ENCODE measurements around the gene ARHGAP19.
A peak's percentile ranks its signal among the peaks of the same experiment; 100 is the strongest.

Gene ARHGAP19

DNA sequence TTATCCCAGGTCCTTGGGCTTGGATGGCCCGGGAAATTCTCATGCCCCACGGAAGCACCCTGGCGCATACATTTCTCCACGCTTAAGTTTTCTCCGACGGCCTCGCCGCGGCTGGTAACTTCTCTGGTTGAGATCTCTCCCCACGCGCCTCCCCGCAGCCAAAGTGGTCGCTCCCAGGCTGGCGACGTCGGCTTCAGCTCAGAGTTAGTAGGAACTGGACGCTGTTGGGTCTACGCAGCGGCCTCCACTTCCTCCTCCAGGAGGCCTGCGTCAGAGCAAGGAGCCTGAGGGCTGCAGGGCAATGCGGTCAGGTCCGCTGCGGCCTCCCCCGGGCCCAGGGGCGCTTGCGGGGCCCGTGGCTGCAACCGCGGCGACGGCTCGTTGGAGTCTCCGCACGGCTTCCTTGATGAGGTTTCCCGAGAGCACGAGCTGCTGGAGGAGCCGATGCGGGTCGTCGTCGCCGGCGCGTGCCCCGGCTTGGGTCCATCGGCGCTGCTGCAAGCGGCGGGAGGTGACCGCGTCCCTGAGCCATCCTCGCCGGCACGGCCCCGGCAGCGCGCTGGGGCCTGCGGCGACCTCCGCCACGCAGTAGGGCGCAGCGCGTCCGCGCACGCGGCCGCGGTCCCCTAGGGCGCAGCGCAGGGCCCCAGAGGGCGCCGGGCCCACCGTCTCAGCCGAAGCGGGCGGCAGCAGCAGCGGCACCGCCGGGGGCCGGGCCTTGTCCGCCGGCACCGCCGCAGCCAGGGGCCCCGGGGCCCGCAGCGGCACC is 41.3 kb upstream of the ARHGAP19 start:
- Histone ChIP-seq H3K36me3 (ENCODE audit: control insufficient read depth in 2 of 2, insufficient read depth in 1 of 2, low read length in 2 of 2) (peaks cover 3 to 12% of the 10 kb centered on the region in 2 experiments; a peak in 2 of 3 replicates), H3K27ac (ENCODE audit: extremely low read depth, low read depth, low read length) (peak overlapping the region; percentile 99; the same call in 1 of the 2 replicates), H3K4me3 (ENCODE audit: low read depth, low read length) (peak overlapping the region; percentile 66), H3K9me3 (ENCODE audit: control insufficient read depth, insufficient read depth, low read depth, low read length) (no peaks in the 10 kb centered on the region), H3K4me1 (ENCODE audit: control insufficient read depth, insufficient read depth, low read length) (peaks cover 25% of the 10 kb centered on the region)
- peak; percentile 32; the same call in 1 of the 2 replicates for TF ChIP-seq ZBTB17 (tag by site-specific recombination; IDR thresholded peaks at IDR 0.05)
- 0 out of 2 replicates have a peak, but pooled peaks have one; percentile 15 for TF ChIP-seq GLIS1 (tag by site-specific recombination; IDR thresholded peaks at IDR 0.05)
- peak; percentile 49; the same call in 1 of the 2 replicates for TF ChIP-seq ZNF629 (tag by site-specific recombination; IDR thresholded peaks at IDR 0.05)
- TF ChIP-seq ZNF600 (tag by site-specific recombination; IDR thresholded peaks at IDR 0.05), result peak; percentile 35; the same call in 1 of the 2 replicates
- TF ChIP-seq BCL11A (tag by site-specific recombination; IDR thresholded peaks at IDR 0.05; ENCODE audit: low read depth), result no peak
- peak; percentile 6; the same call in 1 of the 2 replicates for TF ChIP-seq CTCF (tag by site-specific recombination; IDR thresholded peaks at IDR 0.05)
- TF ChIP-seq ZNF514 (tag by site-specific recombination; IDR thresholded peaks at IDR 0.05), result no peak
- TF ChIP-seq ZIC2 (tag by site-specific recombination; IDR thresholded peaks at IDR 0.05), result peak; percentile 69
- no peak for TF ChIP-seq YY2 (tag by site-specific recombination; IDR thresholded peaks at IDR 0.05)
- no peak for TF ChIP-seq KLF1 (tag by site-specific recombination; IDR thresholded peaks at IDR 0.05)
- TF ChIP-seq ZBTB8A (tag by site-specific recombination; IDR thresholded peaks at IDR 0.05), result peak; percentile 44
- TF ChIP-seq ZBTB26 (tag by site-specific recombination; optimal IDR thresholded peaks at IDR 0.05), result peak; percentile 58
- peak; percentile 84; the same call in 1 of the 2 replicates for TF ChIP-seq ZBTB7A (tag by site-specific recombination; IDR thresholded peaks at IDR 0.05; ENCODE audit: low read depth)
- TF ChIP-seq ZNF335 (tag by site-specific recombination; conservative IDR thresholded peaks at IDR 0.05), result peak; percentile 37; the same call in 1 of the 2 replicates
- TF ChIP-seq ZNF837 (tag by site-specific recombination; IDR thresholded peaks at IDR 0.05), result 0 out of 2 replicates have a peak, but pooled peaks have one; percentile 69
- TF ChIP-seq EGR2 (tag by site-specific recombination; IDR thresholded peaks at IDR 0.05; ENCODE audit: low read depth), result 0 out of 2 replicates have a peak, but pooled peaks have one; percentile 3
- peak; percentile 35 for TF ChIP-seq ZNF341 (tag by site-specific recombination; IDR thresholded peaks at IDR 0.05; ENCODE audit: low read depth)
- TF ChIP-seq, protein P1, sequence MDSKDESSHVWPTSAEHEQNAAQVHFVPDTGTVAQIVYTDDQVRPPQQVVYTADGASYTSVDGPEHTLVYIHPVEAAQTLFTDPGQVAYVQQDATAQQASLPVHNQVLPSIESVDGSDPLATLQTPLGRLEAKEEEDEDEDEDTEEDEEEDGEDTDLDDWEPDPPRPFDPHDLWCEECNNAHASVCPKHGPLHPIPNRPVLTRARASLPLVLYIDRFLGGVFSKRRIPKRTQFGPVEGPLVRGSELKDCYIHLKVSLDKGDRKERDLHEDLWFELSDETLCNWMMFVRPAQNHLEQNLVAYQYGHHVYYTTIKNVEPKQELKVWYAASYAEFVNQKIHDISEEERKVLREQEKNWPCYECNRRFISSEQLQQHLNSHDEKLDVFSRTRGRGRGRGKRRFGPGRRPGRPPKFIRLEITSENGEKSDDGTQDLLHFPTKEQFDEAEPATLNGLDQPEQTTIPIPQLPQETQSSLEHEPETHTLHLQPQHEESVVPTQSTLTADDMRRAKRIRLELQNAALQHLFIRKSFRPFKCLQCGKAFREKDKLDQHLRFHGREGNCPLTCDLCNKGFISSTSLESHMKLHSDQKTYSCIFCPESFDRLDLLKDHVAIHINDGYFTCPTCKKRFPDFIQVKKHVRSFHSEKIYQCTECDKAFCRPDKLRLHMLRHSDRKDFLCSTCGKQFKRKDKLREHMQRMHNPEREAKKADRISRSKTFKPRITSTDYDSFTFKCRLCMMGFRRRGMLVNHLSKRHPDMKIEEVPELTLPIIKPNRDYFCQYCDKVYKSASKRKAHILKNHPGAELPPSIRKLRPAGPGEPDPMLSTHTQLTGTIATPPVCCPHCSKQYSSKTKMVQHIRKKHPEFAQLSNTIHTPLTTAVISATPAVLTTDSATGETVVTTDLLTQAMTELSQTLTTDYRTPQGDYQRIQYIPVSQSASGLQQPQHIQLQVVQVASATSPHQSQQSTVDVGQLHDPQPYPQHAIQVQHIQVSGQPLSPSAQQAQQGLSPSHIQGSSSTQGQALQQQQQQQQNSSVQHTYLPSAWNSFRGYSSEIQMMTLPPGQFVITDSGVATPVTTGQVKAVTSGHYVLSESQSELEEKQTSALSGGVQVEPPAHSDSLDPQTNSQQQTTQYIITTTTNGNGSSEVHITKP (tag by site-specific recombination; IDR thresholded peaks at IDR 0.05), result peak; percentile 96
- TF ChIP-seq ZSCAN16 (tag by site-specific recombination; IDR thresholded peaks at IDR 0.05), result no peak
- TF ChIP-seq ZNF76 (tag by site-specific recombination; IDR thresholded peaks at IDR 0.05; ENCODE audit: borderline replicate concordance, low read depth), result peak; percentile 34; the same call in 1 of the 2 replicates
- TF ChIP-seq ZNF561 (tag by site-specific recombination; IDR thresholded peaks at IDR 0.05; ENCODE audit: borderline replicate concordance), result no peak
- TF ChIP-seq HOXD13 (CRISPR knock-in tag; IDR thresholded peaks at IDR 0.05; ENCODE audit: borderline replicate concordance), result 0 out of 2 replicates have a peak, but pooled peaks have one; percentile 13
- peak; percentile 71 for TF ChIP-seq GLIS2 (tag by site-specific recombination; IDR thresholded peaks at IDR 0.05)
- TF ChIP-seq, protein P2, sequence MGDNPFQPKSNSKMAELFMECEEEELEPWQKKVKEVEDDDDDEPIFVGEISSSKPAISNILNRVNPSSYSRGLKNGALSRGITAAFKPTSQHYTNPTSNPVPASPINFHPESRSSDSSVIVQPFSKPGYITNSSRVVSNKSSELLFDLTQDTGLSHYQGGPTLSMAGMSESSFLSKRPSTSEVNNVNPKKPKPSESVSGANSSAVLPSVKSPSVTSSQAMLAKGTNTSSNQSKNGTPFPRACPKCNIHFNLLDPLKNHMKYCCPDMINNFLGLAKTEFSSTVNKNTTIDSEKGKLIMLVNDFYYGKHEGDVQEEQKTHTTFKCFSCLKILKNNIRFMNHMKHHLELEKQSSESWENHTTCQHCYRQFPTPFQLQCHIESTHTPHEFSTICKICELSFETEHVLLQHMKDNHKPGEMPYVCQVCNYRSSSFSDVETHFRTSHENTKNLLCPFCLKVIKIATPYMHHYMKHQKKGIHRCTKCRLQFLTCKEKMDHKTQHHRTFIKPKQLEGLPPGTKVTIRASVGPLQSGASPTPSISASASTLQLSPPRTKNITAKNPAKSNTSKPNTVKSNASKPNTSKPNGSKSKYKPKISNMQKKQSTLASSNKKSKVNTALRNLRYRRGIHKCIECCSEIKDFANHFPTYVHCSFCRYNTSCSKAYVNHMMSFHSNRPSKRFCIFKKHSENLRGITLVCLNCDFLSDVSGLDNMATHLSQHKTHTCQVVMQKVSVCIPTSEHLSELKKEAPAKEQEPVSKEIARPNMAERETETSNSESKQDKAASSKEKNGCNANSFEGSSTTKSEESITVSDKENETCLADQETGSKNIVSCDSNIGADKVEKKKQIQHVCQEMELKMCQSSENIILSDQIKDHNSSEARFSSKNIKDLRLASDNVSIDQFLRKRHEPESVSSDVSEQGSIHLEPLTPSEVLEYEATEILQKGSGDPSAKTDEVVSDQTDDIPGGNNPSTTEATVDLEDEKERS (tag by site-specific recombination; IDR thresholded peaks at IDR 0.05), result no peak
- TF ChIP-seq, protein P3, sequence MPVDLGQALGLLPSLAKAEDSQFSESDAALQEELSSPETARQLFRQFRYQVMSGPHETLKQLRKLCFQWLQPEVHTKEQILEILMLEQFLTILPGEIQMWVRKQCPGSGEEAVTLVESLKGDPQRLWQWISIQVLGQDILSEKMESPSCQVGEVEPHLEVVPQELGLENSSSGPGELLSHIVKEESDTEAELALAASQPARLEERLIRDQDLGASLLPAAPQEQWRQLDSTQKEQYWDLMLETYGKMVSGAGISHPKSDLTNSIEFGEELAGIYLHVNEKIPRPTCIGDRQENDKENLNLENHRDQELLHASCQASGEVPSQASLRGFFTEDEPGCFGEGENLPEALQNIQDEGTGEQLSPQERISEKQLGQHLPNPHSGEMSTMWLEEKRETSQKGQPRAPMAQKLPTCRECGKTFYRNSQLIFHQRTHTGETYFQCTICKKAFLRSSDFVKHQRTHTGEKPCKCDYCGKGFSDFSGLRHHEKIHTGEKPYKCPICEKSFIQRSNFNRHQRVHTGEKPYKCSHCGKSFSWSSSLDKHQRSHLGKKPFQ (tag by site-specific recombination; IDR thresholded peaks at IDR 0.05), result no peak
- ChIA-PET CTCF (interaction anchor here (0.5 to 4.0 kb wide), 9 partner anchors 11 to 368 kb away, joined by 3 to 40 read pairs (median 3); partner anchors contain the start of gene FRAT1), POLR2A (interaction anchor here (1.1 to 5.3 kb wide), 5 partner anchors 8 to 67 kb away, joined by 3 to 27 read pairs (median 18); partner anchors contain the start of genes ARHGAP19, FRAT1 and RRP12)
